T-helper 1 cell (primary cell): ENCODE data around the gene HSPA12B.
"Not testable (repeated sequence)": the region's sequence is repeated elsewhere in the genome, so short reads cannot be mapped to it uniquely, and the experiment has no call there.

Experiments
- DNase-seq, 5 donors: peaks; one replicate each; pipeline ENCODE4 v3.0.0-alpha.2; 2012 to 2020

Gene HSPA12B

DNA sequence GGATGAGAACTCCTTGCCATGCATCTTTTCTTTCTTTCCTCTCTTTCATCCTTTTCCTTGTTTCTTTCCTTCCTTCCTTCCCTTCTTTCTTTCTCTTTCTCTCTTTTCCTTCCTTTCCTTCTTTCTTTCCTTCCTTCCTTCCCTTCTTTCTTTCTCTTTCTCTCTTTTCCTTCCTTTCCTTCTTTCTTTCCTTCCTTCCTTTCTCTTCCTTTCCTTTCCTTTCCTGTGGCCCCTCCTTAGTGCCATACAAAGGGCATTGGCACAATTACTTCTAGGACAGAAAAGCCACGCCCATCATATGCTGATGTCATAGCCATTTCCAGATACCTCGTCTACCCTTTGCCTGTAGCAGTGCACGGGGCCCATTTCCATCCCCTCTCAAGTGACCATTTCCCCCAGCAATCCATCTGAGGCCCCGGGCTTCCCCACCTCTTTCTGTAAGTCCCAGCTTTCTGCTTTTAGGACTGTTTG lies 56.2 kb downstream of the HSPA12B start:
- no peak for DNase-seq

DNA sequence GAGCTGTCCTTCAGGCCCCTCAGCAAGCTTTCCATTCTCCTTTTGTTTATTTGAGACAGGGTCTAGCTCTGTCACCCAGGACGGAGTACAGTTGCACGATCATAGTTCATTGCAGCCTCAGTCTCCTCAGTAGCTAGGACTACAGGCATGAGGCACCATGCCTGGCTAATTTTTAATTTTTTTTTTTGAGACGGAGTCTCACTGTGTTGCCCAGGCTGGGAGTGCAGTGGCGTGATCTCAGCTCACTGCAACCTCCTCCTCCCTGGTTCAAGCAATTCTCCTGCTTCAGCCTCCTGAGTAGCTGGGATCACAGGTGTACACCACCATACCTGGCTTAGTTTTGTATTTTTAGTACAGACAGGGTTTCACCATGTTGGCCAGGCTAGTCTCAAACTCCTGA lies 56.7 kb downstream of the HSPA12B start:
- DNase-seq, result not testable (repeated sequence)

DNA sequence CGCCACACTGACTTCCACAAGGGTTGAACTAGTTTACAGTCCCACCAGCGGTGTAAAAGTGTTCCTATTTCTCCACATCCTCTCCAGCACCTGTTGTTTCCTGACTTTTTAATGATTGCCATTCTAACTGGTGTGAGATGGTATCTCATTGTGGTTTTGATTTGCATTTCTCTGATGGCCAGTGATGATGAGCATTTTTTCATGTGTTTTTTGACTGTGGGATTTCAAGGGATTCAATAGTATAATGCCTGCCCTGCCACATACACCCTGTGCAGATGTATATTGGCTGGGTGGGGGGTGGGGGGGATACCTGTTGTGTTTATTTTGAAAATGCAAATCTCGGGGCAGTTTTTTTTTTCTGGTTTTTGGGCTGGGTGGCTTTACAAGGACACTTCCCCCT lies 61.7 kb downstream of the HSPA12B start:
- DNase-seq, result not testable (repeated sequence)

DNA sequence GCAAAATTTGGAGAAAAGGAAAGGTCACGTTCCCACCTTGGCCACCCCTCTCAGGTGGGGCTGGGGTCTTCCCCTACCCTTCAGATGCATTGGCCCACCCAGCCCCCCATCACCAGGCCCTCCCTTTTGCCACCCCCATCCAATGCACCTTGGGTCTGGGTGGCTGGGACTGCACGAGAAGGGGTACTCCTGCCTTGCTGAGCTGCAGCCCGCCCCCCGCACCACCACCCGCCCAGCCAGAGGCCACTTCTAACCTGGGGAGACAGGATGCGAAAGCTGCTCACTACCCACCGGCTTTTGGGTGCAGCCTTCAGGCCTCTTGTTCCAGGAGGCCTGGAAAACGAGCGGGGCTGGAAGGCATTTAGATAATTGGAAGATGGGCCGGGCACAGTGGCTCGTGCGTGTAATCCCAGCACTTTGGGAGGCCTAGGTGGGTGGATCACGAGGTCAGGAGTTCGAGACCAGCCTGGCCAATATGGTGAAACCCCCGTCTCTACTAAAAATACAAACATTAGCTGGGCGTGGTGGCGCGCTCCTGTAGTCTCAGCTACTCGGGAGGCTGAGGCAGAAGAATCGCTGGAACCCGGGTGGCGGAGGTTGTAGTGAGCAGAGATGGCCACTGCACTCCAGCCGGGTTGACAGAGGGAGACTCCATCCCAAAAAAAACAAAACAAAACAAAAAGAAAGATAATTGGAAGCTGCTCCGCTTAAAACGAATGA lies 62.4 kb downstream of the HSPA12B start:
- DNase-seq, result no peak

DNA sequence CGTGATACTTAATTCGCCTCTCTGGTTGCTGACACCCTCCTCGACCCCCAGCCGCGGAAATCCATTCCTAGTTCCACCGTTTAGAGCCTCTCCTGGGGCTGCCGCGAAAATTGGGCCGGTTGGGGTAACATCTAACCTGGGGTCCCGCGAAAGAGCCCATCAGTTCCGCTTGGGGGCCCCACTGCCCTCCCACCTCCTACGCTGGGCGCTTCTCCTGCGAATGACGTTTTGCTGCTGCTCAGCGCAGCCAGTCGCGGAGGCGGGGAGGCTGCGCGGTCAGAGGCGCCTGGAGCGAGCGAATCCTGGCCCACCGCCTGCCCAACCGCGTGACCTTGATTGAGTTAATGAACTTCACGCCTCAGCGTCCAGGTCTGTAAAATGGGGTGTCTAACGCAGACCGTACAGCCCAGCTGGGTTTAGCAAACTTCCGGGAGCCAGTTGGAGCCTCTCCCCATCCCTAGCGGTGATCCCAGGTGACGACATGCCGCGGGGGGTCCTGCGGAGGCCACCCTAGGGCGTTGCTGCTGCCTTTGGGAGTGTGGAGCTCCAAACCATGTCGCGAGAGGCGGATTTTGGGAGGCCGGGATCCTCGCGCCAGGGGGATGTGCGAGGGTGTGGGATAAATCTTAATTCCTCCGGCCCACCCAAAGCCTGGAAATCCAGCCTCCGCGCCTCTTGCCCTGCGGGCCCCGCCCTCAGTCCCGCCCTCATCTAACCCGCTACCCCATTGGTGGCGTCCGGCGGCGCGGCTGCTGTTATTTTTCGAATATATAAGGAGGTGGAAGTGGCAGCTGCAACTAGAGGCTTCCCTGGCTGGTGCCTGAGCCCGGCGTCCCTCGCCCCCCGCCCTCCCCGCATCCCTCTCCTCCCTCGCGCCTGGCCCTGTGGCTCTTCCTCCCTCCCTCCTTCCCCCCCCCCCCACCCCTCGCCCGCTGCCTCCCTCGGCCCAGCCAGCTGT lies 63.3 kb downstream of the HSPA12B start, which contains the start of gene CDC25B:
Gene CDC25B (plus strand): TSS at position 800 of the 958 bp plus-strand sequence. CDS start 222 bp downstream, outside the sequence.
- peak; percentile 80 to 91 (median 86) for DNase-seq

DNA sequence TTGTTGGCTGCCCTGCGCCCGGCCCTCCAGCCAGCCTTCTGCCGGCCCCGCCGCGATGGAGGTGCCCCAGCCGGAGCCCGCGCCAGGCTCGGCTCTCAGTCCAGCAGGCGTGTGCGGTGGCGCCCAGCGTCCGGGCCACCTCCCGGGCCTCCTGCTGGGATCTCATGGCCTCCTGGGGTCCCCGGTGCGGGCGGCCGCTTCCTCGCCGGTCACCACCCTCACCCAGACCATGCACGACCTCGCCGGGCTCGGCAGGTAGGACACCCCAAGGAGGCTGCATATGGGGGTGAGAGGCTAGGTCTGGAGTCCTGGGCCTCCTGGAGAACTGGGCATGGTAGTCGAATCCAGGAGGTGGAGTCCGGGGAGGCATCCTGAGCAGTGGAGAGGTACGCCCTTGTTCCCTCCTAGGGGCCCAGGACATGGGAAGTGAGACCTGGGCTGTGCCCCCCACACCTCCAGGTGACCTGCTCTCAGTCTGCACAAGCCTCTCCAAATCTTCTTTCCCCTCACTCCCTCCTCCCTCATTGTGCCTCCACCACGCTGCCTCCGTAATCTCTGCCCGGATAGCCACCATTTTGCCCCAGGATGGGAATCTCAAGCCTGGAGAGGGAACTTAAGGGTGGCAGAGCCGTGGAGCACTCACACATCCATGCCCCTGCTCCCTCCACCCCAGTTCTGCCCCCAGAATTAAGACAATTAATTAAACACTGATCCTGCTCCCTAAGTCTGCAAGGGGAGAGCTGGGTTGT lies 64.2 kb downstream of the HSPA12B start:
- DNase-seq, result peak in 1 of 5 donors; percentile 38

DNA sequence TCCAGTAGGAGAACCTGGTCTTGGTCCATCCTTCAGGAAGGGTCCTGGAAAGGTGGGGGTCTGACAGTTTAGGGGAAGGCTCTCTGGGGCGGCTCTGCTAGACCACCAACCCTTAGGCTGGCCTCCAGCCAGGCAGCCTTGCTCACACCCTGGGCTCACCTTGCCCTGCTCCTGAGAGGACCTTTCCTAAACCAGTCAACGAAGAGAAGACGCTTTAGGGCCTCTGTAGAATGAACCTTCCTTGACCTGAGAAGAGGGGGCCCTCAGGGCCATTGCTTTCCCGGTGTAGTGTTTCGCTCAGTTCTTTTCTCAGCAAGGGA lies 64.7 kb downstream of the HSPA12B start:
- DNase-seq, result no peak

DNA sequence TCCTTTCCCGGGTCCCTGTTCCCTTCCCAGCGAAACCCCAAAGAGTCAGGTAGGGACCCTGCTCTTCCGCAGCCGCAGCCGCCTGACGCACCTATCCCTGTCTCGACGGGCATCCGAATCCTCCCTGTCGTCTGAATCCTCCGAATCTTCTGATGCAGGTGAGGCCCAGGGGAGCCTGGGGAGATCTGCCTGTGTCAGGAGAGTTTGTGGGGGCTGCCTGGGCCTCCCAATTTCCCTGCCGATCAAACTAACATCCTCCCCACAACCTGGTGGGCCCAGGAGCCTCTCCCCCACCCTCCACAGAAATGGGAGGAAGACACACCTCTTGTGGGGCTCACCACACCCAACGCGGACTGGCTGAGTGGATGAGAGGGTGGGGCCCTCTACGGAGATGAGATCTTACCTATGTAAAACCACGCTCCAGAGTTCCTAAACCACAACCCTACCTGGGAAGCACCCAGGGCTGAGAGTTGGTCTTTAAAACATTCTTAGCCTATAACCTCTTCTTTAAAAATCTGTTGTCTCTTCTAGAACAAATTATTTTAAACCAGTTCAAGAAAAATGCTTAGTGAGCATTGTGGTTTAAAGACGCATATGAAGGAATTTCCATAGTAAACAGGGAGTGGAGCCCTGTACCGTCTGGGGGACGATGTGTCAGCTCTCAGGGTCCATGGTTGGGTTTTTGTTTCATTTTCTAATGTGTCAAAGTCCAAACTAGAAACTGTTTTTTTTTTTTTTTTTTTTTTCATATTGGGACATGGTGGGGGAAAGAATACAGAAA lies 65.3 kb downstream of the HSPA12B start:
- DNase-seq, result peak in 1 of 5 donors; percentile 69

DNA sequence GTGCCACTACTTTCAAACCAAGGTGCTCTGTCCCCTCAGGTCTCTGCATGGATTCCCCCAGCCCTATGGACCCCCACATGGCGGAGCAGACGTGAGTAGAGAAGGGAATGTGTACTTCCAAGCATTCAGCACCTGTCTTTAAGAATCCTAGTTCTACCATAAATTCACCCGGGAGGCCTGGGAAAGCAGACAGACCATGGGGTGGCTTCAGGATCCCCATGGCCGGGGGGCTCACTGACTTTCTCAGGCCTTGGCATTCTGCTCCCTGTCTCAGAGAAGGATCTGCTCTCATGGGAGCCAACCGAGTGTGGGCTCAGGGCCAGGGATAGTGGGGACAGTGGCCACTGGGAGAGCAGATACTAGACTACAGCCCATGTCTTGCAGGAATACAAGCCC lies 65.9 kb downstream of the HSPA12B start:
- DNase-seq, result no peak

DNA sequence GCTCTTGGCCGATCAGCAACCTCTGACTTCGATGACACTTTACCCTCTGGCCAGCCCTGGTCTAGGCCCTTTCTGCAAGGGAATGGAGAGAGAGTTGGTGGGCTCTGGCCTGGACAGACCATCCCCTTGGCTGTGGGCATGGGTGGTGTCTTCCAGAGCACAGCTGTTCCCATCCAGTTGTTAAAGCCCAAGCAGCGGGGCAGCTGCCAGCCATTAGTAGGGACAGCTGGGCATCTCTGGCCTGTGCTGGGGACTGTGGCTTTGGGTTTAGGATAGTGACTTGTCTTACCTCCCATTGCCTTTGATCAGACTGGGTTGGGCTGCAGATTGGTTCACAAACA lies 66.4 kb downstream of the HSPA12B start:
- no peak for DNase-seq

DNA sequence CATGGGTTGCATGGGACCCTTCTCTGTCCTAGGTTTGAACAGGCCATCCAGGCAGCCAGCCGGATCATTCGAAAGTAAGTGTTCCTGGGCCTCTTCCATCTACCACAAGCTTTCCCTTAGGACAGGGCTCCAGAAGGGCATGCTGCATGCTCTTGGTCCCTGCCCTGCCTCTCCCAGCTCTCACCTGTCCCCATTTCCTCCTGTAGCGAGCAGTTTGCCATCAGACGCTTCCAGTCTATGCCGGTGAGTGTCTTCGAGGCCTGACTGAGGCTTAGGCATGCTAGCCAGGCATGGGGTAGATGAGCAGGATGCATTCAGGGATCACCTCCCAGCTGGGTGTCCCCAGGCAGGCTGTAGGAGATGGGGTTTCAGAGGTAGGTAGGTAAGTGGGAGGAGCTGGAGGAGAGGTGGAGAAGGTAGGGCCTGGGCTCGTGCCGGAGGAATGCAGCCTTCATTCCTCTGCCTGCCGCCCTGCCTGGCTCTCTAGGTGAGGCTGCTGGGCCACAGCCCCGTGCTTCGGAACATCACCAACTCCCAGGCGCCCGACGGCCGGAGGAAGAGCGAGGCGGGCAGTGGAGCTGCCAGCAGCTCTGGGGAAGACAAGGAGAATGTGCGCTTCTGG lies 67.9 kb downstream of the HSPA12B start:
- DNase-seq, result no peak

DNA sequence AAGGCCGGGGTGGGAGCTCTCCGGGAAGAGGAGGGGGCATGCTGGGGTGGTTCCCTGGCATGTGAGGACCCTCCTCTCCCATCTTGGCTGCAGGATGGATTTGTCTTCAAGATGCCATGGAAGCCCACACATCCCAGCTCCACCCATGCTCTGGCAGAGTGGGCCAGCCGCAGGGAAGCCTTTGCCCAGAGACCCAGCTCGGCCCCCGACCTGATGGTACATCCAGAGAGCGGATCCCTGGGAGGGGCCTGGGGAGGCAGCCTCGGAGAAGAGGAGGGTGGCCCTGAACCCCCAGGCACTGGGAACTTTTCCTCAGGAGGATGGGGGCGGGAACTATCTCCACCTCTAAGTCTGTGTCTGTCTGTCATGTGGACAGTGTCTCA lies 68.4 kb downstream of the HSPA12B start:
- no peak for DNase-seq

DNA sequence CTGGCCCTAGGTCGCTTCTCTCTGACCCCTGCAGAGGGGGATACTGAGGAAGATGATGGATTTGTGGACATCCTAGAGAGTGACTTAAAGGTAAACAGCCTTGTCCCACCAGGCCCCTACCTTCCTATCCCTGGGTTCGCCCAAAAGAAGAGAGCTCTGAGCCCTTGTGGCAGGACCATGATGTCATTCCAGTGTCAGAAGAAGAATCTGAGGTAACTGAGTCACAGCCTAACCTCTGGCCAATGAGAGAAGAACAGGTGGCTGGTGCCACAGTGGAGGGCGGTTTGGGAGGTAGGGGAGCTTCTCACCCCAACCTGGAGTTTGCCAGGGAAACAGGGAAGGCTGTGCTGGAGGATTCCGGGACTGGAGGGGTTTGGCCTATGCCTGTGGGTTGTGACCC lies 68.8 kb downstream of the HSPA12B start:
- DNase-seq, result no peak

DNA sequence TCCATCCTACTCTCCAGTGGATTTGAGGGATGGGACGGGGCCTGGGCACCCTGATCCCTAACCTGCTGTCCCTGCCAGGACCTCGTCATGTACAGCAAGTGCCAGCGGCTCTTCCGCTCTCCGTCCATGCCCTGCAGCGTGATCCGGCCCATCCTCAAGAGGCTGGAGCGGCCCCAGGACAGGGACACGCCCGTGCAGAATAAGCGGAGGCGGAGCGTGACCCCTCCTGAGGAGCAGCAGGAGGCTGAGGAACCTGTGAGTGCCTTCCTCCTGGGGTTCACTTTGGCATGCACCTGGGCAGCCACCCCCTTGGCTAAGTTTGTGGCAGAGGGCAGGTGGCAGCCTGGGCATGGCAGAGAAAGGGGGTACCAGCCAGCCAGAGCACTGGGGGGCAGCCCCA lies 69.4 kb downstream of the HSPA12B start:
- no peak for DNase-seq
